NCI-H1694 treated with DMSO at 0.1 percent for 48 hours (cell line): ENCODE results near the gene SFXN5.
A peak's percentile ranks its signal among the peaks of the same experiment; 100 is the strongest.

Experiments
- DNase-seq: peaks from one replicate; lab custom pipeline; 2025; lab: John Stamatoyannopoulos, UW

SFXN5 gene

DNA sequence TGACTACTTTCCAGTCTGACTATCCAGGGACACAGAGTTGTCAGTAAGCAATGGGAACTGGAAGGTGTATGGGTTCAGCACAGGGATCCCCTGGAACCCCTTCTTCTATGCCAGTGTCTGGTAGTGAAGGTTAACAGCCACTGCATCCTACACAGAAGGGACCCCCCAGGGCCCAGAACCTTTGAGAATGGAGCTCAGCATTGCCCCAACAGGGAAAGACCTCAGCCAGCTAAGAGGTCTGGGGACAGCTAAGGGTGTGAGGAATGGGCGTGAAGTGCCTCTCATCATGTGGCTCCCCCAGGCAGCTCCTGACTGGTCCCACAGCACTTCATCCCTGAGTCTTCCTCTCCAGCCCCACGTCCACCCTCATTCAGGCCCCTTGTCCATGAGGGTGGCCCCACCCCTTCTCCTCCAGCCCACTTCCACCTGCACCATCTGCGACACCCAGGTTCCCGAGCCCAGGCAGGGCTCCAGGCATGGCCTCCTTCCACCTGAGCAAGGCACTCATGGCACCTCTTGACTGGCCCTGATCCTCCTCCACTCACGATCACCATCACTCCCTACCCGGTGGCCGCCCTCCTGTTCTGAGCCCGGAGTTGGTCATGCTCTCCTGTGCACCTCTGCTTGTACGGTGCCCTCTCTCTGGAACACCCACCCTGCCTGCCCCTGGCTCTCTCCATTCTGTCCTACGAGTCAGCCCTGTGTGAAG, 77.1 kb downstream of the SFXN5 start:
- DNase-seq, result no peak

DNA sequence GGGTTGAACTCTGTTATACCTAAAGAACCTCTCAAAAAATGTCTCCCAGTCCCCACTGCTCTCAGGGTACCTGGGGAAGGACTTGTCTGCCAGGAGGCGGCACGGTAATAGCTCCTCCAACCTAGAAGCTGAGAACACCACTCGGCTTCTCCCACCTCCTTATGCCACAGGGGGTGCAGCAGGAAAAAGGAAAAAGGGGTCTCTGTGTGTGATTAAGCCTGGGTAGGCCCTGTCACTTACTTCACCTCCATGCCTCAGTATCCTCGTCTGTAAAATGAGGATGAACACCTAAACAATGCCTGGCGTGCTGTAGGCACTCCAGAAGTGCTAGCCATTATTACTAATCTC, 77.6 kb downstream of the SFXN5 start:
- DNase-seq, result no peak

DNA sequence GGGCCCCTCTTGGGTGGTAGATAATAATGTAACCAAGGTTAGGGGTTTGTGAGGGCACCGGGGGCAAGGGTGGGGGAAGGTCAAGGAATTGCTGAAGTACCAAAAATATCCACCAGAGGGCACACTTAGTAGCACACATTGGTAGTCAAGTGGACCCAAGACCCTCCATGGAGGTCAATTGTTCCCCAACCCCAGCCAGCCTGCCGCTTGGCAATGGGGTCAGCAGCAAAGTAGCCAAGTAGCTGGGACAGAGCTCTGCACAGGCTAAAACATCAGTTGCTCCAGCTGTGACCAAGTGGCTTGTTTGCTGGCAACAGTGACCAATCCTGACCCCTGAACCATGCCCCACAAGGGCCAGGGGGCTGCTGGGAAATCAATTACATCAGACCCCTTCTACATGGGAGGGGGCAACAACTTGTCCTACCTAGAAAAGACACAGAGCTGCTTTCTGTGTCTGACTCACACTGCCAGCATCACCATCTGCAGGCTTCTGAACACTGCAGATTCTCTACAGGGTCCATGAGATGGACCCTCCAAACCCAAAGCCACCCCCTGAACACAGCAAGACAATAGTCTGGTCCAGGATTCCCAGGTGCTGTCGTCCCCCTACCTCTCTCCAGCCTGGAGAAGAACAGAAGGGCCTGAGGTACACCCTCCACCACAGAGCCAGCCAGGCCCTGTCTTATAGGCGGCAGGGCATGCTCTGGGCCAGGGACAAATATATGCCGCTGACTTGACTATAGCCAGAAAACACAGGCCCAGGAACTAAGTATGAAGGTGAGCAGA, 78.2 kb downstream of the SFXN5 start:
- DNase-seq, result peak; percentile 20

DNA sequence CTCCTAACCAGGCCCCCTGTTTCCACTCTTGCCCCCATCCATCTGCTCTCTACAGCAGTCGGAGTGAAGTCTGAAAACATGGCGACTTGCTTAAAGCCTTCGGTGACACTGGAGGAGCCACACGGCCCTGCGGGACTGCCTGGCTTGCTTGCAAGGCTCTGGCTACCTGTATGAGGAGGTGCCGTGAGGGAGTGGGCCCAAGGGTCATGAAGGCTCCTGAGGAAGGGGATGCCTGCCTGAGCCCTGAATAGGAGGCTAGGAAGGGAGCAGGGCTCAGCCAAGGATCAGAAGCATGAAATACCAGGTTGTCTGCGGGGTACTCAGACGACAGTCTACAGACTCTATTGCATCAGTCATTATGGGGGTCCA, 78.8 kb downstream of the SFXN5 start:
- no peak for DNase-seq

DNA sequence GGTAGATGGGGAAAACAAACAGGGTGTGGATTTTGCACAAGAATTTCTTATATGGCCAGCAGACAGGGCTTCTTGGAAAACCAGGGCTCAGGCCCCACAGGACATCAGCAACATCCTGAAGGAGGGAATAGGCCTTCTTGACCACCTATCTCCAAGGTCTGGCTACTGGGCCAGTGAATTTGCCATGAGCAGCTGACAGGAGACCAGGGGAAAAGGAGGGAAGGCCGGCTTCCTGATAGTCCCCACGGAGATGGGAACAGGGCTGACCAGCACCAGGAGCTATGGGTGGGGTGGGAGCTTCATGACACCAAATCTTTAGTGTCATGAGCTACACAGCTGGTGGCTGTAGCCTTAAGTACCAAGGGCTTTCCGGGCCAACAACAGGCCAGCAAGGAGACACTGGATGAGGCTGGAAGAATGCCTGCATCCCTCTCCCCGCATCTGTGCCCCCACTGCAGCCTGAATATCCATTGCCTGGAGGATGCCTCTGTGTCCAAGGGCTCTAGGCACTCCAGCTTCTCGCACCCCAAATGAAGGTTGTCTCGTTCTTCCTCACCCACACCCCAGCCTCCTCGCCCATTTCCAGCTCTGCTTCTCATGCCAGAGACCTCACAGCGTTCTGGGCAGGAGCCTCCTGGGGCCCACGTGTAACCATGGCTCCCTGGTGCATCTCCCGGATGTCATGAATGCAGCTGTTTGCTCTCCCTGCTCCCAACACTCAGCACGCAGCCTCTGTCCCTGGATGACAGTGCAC, 79.4 kb downstream of the SFXN5 start:
- no peak for DNase-seq

DNA sequence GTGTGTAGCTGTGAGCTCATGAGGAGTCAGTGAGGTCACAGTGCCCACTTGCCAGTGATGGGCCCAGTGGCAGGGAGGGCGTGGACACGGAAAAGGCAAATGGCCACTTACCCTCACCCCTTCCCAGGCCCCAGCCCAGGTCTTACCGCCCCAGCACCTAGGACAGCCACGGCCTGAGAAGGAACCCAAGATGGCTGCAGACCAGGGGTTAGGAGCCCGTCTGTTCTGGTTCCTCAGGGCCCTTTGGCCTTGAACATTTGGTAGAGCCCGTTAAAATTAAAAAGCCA, 80.1 kb downstream of the SFXN5 start:
- DNase-seq, result no peak

DNA sequence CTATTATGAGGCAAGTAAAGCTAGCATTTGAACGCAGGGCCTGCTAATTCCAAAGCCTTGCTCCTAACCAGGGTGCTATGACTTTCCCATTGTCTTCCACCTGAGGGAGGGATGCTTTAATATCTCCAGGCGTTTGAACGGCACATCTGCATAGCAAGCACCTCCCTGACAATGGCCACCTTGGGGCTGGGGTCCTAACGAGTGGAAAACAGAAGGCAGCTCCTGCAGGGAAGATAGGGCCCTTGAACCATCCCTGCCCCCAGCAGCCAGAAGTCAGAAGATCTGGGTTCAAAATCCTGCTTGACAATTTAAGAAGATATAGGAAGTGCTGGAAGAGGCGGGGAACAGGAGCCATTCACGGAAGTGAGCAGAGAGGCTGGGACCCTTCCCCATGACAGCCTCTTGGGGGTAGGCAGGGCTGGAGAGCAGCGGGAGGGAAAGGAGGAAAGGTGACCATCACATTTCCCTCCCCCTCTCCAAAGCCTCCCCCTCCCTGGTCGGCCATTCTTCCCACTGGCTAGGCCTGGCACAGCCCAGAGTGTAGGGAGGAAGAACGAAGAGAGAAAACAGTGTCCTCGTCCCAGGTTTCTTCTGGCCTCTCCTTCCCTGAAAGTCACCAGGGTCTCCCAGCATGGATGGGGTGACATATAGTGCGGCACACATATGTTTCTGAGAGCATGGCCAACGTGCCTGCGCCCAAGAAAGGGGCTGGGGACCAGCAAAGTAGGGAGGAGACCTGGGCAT, 80.6 kb downstream of the SFXN5 start:
- no peak for DNase-seq

DNA sequence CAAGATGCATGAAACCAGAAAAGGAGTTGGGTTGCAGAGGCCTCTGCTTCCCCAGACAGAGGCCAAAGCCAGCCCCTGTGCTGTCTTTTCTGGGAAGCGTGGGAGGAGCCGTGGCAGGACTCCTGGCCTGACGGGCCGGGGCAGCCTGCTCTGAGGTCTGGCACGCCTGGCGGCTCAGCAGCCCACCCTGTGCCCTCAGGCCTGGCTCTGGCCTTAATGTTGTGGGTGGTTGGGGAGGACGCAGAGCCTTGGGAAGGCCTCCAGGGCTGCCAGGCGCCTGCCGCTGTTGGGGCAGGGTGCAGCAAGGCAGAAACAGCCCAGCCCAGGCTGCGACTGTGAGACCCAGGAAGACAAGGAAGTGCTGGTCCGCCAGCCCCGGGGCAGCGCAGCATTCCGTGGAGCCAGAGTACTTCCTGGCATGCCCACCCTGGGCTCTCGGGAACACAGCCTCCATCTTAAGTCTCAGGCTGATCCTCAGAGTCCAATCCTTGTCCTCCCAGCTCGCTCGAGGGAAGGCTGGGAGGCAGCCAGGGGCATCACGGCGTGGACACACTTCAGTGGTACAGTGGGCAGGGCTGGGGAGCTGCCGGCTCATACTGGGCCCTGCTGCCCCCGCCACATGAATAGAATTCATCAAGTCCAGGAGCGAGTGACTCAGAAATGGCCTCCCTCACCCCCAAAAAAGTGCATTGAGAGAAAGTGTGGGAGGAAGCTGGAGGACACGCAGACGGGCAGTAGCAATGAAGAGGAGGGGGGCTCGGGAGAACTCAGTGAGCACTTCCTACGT, 81.5 kb downstream of the SFXN5 start:
- no peak for DNase-seq

DNA sequence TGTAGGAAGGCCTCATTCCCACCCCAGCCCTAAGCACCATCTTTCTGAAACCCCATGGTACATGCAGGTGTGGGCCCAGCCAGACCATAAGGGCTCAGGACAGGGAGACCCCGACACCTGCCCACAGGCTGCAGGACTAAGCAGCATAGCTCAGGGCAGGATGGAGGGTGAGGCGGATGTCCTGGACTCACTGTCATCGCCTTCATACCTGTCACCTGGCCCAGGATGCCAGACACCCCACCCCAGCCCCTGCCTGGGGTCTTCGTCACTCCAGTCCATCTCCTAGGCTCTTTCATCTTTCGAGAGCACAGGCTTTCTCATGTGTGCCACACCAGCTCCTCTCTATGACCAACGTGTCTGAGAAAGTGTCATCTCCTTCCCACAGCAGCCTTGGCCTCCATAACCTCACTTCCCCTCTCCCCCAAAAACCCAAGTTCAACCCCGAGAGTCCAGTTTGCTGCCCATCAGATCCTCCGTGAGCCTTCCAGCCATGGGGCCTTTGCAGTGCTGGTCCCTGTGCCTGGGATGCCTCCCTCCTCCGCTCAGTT, 82.7 kb downstream of the SFXN5 start:
- no peak for DNase-seq

DNA sequence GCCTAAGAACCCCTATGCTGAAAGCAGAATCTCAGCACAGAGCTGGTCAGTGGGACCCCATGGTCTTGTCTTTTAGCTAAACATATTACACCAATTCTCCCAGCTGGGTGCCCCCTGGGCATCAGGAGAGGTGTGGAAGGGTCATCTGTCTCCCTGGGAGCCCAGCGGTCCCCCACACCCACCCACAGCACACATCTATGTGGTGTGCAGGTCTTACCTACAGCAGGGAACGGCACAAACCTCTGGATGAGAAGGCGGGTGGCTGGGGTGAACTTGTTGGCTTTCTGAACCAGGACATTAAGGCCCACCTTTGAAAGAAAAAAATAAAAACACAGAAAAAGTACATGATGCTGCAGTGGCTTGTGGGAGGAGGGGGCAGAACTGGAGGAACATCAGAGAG, 83.5 kb downstream of the SFXN5 start:
- no peak for DNase-seq

DNA sequence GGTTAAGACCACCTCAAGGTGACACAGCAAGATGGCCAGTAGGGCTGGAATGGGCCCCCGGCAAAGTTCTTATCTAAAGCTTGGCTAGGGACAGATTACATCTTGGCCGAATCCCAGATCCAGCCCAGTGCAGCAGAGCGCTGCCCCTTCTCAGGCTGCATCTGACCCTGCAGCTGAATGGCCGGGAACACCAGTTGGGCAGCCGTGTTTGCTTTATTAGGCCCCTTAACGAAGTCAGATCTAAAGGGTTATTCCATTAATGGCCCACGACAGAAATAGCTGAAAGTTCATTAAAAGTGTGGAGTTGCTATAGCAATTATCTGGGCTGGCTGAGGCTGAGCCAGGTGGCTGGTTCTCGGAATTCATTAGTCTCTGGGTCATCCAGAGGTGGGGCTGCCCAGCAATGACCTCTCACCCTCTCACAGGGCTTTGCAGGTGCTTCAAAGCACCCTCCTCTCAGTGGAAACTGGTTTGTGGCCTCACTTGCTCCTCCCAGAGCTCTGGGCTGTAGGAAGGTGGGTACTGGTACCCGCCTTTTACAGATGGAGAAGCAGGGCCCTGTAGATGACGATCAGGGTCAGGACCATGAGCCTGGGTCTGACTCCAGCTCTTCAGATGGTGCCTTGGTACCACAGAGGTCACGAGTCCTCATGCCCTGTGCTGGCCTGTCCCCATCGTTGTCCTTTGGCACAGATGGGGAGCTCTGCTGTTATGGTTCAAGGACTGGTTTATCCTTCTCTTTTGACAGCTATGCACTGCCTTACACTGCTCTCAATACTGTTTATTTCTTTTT, 85.4 kb downstream of the SFXN5 start:
- DNase-seq, result no peak

DNA sequence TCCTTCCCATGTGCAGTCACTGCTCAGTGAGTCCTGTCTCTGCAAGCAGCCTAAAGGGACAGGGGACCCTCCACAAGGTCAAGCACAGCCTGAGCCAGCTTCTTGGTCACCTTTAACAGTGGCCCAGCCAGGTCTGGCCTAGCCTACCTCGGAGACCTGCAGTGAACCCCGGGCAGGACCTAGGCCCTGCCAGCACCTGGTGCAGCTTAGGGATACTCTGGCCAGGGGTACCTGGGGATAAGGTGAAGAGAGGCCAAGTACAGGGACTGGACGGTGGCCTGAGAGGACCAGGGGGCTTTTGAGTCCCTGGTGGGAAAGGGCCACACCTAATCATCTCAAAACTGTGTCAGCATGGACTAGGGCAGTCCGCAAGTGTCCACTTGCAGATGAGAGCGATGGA, 86.4 kb downstream of the SFXN5 start:
- DNase-seq, result no peak

DNA sequence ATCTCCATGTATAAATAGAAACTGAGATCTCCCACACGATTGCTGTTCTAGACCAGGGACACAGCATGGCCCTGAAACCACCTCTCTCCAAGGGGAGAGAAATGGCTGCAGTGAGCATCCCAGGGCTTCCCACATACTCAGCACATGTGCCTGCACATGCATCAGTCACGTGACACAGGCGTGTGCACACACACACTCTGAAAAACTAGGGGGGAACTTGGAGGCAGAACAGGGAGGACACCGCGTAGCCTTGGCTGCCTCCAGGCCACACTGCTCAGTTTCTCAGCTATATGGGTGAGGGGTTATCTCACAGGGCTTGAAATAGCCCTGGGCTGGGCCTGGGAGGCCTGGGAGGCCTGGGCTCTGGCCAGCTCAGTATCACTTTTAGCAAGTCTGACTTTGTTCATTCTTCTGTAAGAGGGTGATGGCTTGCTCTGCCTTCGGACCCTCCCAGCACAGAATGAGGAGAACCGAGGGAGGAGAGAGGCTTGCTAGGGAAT, 87.3 kb downstream of the SFXN5 start:
- no peak for DNase-seq

DNA sequence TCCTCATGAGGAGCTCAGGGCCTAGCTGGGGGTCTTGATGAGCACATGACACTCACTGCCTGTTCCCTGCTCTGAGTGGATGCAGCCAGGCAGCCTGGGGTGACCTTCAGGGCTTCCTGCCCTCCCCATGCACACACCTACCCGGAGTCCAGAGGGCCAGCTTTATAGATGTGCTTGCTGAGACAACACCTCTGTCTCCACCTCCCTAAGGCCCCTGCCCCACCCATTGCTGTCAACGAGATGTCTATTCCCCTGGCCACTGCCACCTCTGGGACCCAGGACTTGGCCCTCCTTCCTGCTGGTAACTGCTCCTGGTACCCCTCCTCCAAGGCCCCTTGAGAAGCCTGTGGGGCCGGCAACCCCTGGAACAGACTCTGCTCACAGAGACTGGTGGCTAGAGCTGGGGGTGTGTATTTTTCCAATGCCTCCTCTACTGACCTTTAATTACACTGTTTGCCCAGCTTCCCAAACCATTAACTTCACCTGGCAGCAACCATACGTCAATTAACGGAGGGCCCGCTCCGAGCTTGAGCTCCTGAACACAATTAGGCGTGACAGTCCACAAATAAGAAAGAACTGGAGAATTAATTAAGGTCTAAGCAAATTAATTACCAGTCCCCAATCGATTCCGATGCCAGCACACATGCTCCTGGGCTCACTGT, 87.9 kb downstream of the SFXN5 start:
- DNase-seq, result no peak

DNA sequence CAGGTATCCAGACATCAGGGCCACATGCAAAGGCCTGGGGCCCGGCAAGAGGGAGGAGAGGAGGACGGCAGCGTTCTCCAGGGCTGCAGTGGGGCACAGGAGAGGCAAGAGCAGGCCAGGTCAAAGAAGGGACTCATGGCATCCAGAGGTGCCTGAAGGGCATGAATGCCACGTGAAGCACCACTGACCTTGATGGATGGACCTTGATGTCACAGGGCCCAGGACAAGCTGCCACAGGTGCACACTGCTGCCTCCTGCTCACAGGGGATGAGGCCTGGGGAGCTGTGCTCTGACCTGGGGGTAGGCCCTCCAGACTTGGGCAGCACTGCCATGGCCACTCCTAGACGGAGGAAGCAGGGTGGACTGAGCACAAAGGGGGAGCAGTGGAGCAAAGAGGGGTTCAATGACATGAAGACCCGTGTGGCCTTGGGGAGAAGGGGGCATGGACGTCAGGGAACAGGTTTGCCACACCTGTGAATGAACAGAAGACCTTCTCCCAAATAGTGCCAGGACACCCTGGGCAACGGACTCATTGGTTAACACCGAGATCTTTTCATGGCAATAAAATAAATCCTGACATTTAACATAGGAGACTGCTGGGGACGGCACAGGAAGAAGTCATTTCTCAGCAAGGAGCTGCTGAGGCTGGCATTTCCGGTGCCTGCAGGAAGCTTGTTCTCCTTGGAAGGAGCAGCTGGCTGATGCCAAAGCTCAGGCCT, 88.6 kb downstream of the SFXN5 start:
- no peak for DNase-seq

DNA sequence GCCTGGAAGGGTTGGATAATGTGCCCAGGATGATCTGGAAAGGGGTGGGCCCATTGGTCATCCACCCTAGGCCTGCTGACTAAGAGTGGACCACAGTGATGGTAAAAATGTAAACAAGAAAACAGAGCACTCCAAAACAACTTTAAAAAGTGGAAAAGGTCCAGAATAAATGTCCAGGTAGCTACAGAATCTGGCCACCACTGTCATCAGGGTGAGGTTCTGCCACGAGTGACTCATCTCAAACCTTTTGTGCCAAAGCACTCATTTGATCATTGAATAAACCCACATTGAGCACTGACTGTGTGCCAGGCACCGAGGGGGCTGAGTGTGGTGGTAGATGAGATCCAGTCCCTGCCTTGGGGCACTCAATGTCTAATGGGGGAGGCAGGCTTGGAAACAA, 89.3 kb downstream of the SFXN5 start:
- DNase-seq, result no peak

DNA sequence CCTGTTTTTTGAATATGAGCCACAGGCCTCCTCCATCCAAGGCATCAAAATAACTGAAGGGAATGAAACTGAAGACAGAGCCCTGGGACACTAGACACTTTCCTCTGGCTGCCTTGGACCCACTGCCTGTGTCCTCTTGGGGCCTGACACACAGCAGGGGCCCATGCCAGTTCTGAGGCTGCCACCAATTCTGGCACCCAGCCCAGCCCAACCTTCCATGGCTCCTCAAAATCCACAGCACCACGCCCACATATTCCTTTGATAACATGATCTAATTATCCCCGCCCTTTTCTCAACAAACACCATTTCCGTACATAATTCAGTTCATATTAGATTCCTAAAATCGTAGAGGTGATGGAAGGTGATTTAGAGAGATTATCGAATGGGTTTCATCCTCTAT, 90.0 kb downstream of the SFXN5 start:
- DNase-seq, result no peak

DNA sequence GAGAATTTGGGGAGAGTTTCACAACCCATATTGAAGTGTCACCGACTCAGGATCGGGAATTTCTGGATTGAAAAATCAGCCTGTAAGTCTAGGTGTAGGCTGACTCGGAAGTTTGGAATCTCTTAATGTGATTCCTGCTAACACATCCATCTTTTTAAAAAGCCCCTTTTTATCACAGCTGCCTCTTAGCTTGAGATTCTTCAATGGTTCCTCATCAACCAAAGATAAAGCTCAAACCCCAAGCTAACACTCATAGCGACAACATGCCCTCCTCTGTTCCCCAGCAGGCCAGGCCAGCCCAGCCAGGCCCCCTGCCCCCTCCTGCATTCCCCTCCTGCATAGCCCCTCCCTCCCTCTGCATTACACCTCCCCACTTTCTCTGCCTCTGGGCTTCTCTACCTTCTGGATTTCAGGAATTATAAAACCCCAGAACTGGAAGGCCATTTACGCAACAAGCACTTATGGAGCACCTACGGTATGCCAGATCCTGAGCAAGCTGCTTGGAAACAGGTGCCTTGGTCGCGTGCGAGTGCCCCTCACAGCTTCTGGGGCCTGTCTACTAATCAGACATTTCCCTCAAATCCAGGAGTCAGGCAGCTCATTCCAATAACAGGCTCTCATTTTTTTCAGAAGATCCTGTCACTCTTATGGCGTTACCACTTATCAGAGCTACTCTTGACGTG, 90.8 kb downstream of the SFXN5 start:
- DNase-seq, result no peak

DNA sequence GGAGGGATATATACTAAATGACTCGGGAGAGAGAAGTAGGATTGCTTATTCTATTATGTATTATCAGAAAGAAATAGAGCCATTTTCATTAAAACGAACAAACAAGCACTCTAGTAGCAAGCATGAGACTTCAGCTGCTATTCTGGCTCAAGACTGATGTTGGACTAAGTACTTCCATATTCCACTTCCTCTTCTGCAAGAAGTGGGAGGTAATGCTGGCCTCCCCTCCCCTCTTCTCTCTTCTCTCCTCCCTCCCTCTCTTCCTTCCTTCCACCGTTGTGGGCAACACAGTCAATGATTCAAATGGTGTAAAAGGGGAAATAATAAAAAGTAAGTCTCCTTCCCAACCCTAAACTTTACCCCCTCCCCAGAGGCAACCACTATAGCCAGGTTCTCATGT, 91.6 kb downstream of the SFXN5 start:
- no peak for DNase-seq
